Activated gamma-delta T cell (primary cell): ENCODE data around the gene FERMT3.
"Not testable (repeated sequence)": the region's sequence is repeated elsewhere in the genome, so short reads cannot be mapped to it uniquely, and the experiment has no call there.

ENCODE experiments used
- DNase-seq: peaks from one replicate; lab custom pipeline; 2025; lab: John Stamatoyannopoulos, UW
- total RNA-seq, 2 donors: gene quantifications; one replicate each; lab custom pipeline; 2026; lab: John Stamatoyannopoulos, UW

The FERMT3 gene
- total RNA-seq = 186 to 243 reads per million in 2 donors

DNA sequence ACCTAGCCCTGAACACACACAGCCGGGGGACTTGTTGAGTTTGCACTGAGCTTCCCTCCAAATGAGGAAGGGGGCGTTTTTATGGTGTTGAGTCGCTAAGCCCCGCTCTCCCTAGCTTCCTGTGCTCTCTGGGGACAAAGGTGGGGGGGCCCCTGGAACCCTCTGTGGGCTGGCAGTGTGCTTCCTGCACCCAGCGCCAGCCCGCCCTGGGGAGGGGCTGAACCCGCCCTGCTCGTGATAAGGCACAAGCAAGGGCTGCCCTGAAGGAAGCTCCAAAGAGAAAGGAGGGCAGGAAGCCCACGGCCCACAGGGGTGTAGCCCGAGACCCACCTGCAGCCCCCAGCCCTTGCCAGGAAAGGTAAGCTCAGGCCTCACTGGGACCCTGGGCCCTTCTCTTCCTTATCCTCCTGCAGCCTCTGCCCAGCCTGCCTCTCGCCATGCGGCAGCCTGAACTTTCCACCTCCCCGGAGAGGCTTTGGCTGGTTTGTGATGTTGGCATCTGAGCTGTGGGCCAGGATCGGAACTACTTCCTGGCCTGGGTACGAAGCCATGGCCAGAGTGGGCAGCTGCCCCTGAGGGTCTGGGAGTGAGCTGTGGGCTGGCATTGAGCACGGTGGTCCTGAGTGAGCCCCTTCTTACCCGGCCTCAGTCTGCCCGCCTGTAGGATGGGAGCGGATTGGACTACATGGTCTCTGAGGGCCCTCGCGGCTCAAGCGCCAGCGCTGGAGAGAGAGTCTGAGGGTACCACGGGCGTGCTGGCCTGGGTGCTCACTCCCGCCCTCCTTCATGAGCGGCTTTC is at the start of gene FERMT3:
Gene FERMT3 (plus strand): TSS at position 265 of the 799 bp plus-strand sequence. CDS start 644 bp downstream, outside the sequence.
- peak; percentile 36 for DNase-seq

DNA sequence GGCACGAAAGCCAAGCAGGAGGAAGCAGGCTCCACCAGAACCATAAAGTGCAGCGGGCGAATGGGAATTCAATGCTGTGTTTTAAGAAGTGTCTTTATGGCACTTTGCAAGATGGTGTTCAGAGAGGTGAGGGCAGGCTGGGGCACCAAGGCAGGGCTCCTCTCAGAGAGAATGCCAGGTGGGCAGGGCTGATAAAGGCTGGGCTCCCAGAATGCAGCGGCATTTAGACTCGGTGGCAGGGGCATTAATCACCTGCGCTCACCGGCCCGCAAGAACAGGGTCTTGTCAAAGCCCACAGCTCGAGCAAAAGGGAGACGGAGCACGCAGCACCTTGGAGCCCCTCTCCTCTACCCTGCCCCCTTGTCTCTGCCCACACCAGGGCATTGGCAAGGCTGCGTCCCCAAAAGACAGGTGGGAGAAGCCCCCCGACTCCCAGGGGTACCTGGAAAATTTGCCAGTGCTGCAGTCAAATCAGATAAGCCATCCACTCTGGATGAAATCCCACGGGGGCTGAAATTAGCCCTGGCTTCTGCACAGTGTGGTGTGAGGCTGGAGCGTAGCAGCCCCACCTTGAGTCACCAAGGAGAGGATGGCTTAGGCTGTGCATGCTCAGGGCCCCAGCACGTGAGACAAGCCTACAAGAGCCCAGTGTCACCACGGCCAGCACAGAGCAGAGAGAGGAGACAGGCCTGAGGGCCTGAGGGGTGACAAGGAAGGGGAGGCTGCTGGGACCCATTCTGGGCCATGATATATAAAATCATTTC is 48.7 kb upstream of the FERMT3 start:
- DNase-seq = no peak

DNA sequence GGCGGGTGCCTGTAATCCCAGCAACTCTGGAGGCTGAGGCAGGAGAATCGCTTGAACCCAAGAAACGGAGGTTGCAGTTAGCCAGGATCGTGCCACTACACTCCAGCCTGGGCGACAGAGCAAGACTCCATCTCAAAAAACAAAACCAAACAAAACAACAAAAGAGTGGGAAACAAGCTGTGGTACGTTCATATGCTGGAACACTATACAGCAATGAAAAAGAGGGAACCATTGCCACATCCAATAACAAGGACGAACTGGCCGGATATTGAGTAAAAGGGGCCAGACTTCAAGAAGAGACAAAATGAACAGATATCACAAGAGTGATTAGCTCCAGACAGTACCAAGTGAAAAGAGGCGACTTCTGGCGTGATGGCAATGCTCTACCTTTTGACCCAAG is 45.5 kb upstream of the FERMT3 start:
- DNase-seq = no peak

DNA sequence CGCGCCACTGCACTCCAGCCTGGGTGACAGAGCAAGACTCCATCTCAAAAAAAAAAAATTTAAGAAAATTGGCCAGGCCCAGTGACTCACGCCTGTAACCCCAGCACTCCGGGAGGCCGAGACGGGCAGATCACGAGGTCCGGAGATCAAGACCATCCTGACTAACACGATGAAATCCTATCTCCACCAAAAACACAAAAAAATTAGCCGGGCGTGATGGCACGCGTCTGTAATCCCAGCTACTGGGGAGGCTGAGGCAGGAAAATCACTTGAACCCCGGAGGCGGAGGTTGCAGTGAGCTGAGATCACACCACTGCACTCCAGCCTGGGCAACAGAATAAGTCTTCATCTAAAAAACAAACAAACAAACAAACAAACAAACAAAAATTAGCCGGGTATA is 43.8 kb upstream of the FERMT3 start:
- DNase-seq = not testable (repeated sequence)

DNA sequence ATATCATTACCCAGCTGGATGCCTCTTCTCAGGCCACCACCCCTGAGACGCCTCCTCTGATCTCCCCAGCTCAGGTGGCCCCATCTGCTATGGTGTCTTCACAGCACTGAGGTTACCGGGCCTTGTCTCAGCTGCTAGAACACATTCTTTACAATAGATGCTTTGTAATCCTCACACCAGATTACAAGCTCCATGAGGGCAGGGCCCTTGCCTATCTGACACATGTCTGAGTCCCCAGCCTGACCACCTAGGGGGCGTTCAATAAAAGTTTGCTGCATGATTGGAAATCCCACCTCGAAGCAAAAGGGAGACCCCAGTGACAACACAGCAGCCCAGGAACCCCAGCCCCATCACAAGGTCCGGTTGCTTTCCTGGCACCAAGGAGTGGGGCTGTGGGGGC is 42.6 kb upstream of the FERMT3 start:
- DNase-seq = no peak

DNA sequence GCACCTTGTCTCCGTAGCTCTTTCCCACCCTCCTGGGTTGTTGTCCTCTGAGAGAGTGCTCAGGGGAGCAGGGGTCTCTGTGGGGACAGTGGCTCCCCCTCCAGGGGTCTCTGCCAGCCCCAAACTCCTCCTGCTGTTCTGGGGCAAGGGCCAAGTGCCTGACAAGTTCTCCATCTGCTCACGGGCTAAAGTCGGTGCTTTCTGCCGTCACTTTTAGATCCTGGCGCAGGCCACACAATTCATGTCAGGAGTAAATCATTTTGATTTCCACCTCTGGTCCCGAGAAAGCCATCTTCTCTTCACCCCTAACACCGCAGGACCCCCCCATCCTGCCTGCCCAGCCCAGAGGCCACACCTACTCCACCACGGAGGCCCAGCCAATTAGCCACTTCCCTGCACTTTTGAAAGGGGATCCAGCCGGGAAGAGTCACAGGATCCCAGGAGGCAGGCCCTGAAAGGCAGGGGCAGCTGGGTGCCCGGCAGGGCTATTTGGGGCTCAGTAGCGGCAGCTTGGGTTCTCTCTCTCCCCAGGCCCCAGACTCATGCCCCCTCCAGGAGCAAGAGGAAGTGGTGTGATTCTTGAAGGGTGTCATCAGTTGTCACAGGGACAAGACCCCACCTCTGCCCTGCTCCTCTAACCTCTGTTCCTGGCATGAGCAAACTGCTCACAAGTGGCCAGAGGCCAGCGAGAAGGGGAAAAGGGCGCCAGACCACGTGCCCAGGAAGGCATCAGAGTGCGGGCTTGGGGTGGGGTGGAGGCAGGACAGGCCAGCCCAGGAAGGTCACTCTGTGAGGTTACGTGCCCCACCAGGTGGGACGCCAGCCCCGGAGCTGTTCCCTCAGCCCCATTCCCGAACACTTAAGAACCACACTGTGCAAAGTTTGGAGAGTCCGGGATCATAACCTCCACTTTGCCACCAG is 41.9 kb upstream of the FERMT3 start:
- DNase-seq = no peak

DNA sequence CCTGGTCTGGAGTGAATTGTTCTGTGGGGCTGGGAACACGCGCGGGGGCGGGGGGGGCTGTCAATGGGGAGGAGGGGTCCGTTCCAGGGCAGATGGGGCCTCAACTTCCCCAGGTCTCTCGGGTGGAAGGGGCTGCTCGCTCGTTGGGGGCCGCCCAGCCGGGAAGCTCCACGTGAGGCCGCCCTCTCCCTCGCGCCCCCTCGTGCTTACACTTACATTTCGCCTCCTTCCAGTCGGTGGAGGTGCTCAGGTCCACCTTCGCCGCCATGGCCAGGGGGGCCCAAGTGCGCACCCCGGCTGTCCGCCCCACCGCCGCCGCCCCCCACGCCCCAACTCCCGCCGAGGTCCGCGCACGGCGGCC is 41.1 kb upstream of the FERMT3 start:
- DNase-seq = no peak

DNA sequence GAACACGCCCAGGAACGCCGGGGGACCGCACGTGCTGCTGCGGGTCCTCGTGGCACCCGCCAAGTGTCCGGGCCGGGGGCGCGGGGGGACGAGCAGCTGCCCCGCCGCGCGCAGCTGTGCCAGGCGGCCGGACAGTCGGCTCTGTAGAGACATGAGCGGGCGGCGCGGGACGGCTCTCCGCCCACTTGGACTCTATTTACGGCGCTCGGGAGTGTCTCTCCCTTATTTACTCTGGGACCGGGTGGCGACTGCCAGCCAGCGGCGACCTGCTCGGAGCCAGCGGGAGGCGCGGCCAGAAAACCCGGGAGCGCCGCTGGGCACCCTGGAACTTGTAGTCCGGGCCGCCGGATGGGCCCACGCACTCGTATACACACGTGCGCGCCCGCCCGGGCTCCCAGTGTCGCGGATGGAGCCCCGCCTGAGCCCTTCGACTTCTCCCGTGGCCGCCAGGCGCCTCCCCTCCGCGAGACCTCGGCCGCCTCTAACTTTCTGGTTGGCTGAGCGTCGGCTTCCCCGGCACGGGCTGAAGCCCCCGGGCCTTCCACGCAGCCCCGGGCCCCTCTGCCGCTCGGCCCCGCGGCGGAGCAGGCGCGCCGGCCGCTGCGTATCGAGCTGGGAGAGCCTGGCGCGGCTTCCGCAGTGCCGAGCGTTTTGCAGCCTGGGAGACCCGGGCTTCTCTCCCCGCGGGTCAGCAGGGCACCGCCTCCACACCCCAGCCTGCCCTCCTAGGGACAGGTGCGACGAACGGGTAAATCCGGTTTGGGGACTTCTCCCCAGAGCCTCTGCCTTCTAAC is 40.5 kb upstream of the FERMT3 start, which contains the start of gene MACROD1:
Gene MACROD1 (minus strand): TSS at position 272 of the 794 bp plus-strand sequence. CDS start 119 bp downstream, at position 153.
- DNase-seq = peak; percentile 67

DNA sequence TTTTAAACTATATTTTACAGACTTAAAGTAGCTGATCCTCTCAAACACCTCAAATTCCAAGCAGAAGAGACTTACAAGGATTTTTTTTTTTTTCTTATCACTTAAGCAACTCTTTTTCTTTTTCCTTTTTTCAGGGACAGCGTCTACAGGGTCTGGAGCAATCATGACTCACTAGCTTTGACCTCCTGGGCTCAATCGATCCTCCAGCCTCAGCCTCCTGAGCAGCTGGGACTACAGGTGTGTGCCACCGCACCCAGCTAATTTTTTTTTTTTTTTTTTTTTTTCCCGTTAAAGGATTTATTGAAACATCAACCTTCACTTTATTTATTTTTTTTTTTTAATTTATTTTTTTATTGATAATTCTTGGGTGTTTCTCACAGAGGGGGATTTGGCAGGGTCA is 36.1 kb upstream of the FERMT3 start:
- DNase-seq = no peak

DNA sequence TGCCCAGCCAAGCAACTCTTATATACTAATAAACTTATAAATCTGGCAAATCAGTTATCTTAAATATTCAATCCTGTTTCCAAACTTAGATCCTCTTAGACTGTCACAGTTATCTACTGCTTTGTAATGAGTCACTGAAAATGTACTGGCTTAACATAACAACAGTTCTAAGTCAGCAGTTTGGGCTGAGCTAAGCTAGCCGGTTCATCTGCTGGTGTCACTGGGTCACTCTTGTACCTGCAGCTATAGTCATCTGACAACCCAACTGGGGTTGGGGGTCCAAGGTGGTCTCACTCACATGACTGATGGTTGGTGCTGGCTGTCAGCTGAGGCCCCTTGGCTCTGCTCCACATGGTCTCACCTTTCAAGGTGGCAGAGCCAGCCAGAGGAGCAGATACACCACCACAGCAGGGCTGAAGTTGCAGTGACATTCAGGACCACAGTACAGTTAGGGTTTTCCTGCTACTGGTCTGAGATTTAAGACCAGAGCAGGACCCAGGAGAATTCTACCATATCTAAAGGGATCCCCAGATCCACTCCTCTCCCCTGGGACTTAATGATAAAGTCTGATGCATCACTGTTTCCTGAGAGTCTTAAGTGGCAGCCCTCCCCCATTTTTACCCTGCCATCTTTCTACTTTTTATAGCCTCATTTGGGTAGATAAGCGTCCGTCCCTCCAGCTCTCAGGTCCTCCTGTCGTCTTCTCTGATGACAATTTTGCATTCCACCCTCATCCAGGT is 32.7 kb upstream of the FERMT3 start:
- DNase-seq = no peak

DNA sequence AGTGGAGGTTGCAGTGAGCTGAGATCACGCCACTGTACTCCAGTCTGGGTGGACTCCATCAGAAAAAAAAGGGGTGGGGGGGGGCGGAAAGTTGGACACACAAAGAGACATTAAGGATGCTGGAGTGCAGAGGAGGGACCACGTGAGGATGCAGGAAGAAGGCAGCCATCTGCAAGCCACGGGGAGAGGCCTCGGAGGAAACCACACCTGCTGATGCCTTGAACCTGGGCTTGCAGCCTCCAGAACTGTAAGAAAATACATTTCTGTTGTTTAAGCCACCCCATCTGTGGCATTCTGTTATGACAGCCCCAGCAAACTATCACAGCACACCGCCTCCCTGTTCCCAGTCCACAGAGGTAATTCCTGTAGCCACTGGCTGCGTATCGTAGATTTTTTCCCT is 29.8 kb upstream of the FERMT3 start:
- DNase-seq = no peak

DNA sequence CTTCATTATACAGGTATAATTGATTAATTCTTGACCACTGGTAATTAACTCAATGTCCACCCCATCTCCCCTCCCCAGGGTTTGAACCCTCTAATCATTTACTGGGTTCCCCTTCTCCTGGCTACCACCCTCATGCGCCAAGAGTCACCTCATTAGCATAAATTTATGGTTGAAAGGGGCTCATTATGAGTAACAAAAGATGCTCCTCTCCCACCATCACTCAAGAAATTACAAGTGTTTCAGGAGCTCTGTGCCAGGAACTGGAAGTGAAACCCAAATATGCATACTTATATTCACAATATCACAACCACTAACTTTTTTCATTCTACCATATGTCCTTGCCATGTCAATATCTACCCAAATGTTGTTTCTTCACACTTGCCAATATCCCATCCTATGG is 28.3 kb upstream of the FERMT3 start:
- no peak for DNase-seq

DNA sequence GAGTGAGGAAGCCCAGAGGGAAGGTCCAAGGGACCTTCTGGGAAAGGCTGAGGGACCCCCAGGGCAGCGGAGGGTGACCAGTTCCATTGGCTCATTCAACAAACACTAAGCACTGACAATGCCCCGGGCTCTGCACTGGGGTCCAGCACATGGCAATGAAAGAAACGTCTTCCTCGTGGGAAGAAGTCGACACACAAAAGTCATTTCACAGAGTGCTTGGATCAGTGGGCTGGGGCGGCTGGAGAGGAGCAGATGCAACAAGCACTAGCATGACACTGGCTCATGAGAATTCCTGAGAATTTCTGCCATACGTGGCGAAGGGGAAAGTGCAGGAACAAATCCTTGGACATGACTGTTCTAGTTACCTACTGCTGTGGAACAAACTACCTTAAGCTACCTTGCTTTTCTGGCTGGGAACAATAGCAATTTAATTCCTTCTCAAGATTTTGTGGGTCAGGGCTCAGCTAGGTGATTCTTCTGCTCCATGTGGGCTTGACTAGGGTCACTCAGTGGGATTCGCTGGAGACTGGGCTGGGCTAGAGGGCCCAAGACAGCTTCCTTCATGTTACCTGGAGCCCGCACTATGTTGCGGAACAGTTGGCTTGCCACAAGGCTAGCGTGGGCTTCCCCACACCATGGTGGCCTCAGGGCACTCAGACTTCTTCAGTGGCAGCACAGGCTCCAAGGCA is 27.4 kb upstream of the FERMT3 start:
- DNase-seq = no peak

DNA sequence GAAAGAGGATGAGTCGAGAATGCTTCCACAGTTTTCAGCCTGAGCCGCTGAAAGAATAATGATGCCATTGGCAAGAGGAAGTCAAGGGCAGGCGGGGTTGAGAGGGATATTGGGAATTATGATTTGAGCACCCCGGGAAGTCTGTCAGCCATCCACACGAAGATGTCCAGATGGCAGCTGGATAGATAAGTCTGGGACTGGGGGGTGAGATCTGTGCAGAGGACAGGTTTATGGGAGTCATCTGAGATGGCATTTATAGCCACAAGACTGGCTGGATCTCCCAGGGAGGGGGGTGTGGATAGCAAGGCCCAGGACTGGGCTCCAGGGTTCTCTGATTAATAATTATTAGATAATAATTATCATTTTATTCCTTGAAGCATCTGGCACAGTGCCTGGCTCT is 25.6 kb upstream of the FERMT3 start:
- no peak for DNase-seq

DNA sequence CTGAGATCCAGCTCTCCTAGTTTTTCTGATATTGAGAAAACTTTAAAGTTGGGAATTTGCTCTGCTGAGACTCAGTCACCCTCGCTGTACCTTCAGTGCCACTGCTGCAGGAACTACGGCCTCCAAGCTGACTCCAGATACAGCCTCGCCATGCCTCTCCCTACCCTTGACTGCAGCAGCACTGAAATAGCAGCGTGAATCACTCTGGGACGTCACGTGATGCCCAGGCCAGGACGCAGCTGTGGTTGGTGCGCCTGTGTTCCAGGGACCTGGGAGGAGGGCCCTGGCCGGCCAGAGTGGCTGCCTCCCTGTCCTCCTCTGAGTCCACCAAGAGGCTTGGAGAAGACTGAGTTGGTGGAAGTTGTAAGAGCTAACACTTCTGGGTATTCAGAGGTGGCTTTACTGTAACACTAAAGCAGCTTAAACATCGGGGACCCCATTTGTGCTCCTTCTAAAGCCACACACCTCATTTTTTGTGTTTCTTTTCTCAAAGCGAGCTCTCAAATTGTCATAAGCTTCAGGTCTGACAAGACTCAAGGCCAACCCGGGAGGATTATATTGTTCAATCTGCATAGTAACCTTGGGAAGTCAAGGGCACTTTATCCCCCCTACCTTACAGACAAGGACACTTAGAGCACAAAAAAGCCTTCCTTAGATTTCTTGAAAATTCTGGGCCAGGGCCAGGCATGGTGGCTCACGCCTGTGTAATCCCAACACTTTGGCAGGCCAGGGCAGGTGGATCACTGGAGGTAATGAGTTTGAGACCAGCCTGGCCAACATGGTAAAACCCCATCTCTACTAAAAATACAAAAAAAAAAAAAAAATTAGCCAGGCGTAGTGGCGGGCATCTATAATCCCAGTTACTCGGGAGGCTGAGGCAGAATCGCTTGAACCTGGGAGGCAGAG is 24.8 kb upstream of the FERMT3 start:
- no peak for DNase-seq

DNA sequence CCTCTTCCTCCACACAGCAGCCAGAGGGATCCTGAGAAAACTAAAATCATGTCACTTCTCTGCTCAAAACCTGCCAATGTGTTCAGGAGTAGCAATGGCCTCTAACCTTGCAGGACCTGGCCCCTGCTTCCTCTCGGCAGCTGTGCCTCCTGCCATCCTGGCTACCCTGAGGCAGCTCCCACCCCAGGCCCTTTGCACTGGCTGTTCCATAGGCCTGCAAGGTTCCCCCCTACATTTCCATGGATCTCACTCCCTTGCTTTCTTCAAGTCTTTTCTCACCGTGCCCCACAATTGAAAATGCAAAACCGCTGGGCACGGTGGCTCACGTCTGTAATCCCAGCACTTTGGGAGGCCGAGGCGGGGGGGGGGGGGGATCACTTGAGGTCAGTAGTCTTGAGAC is 22.6 kb upstream of the FERMT3 start:
- DNase-seq = no peak

DNA sequence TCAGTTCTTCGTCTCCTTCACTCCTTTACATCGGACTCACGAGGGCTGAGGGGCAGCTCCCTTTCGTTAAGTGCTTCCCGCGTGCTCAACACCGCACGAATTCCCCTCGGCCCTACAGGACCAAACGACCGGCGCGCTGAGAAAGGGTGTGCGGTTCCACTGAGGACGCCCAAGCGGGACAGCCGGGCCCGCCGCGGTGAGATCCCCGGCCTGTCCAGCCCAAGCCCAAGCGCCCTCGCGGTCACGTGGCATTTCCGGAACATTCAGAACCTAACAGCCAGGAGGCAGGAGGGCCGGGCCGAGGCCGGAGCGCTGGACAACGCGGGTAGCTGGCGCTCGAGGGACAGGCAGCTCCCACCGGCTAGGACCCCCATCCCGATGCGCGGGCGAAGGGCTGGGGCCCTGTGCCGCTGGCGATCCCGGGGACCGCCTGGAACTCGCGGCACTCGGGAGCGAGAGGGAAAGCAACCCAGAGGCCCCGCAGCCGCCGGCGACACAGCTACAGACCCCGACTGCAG is 21.3 kb upstream of the FERMT3 start:
- DNase-seq = no peak

DNA sequence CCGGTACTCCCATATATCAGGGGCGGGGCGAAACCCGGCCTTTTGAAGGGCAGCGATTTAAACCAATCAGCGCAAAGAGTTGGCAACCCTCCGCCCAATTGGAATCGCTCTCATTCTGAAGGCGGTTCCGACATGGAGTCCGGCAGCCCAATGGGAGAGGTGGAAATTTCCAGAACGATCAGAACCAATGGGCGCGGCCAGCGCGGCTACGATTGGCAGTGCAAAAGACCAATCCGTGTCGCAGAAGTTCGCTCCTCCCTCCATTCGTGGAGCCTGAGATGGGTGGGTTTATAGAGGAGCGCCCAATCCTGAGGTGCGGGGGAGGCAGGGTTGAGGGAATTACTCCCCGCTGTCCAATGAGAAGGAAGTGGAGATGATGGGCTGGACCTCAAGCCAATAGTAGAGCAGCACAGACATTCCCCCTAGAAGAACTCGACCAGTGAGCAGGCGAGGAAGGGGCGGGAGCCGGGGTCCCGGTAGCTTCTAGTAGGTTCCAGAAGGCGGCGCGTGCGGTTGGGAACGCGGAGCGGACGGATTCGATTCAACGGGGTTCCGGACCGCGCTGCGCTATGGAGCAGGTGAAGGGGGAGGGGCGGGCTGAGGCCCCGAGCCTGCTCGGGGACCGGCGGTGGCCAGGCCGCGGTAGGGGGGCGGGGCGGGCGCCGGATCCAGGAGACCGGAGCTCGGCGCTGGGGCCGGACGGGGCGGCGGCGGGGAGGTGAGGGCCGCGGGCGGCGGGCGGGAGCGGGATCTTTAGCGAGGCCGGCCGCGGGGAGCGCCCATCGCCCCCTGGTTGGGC is 20.6 kb upstream of the FERMT3 start, which contains the start of gene STIP1:
Gene STIP1 (plus strand): TSS at position 479 of the 799 bp plus-strand sequence. CDS start 91 bp downstream, at position 570.
- peak; percentile 91 for DNase-seq
